Measurements from ENCODE around the gene PID1. TPM values are rescaled to one million over a fixed set of nuclear protein-coding genes. Genes with fewer than 3 reads are reported as not detected.
A peak's percentile ranks its signal among the peaks of the same experiment; 100 is the strongest.

Gene PID1
- total RNA-seq, 8 experiments from 2014 or later = 0.28 to 26.2 (median 9.8) TPM

DNA sequence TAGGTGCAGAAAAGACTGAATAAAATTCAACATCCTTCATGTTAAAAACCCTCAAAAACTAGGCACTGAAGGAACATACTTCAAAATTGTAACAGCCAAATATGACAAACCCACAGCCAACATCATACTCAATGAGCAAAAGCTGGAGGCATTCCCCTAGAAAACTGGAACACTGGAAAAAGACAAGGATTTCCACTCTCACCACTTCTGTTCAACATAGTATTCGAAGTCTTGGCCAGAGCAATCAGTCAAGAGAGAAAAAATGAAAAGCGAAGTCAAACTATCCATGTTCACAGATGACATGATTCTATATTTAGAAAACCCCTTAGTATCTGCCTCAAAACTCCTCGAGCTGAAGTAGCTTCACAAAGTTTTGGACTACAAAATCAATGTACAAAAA, 282.3 kb downstream of the PID1 start:
- WGBS, 10 experiments = 0 to 83% (median 35%) methylated on average over 1 to 3 of the region's 3 CpGs; no CpG with 5 or more reads in 1 of the 10 experiments
- H3K27ac ChIP-seq = no peak overlapping the region
- H3K4me3 ChIP-seq = no peak overlapping the region
- no peak for ATAC-seq (replicated peaks in 6 of 8)
- in situ Hi-C loops (cut with MboI; ENCODE audit: low pct_unique_long_range_greater_than_20kb in 2 of 9, low sequenced_read_pairs in 9 of 9, unreplicated experiment in 9 of 9) = no loop called here
- H3K4me1 ChIP-seq (replicated peaks in 1 of 2) = no peaks in the 10 kb centered on the region

DNA sequence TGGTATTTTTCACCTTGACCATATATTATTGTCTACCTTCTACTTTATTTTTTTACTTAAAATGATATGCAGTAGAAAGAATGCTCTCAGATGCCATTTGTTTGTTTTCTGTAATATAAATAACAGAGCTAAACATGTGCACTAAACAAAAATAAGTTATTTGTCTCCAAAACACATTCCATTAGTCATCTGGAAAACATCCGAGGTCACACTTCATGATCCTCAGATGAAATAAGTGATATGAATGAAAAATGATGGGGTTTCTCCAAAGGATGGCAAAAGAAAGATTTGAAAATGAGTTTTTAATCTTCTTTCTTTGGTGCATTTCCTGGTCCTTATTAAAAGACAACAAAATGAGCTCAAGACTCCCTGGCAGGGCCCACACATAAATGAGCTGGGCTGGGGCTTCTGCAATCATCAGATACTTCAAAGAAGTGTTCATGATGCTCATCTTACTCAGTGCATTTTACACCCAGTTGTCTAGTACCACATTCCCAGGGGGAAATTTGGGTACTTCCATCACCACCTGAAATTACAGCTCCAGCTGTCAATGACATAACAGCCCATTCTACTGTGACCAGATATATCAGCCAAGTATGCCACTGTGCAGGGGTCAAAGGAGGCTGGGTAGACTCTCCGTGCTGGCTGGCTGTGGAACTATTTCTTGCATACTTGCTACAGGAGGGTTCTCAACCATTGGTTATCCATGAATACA, 283.5 kb downstream of the PID1 start:
- no peak for ATAC-seq (replicated peaks in 6 of 8)
- in situ Hi-C loops (cut with MboI; ENCODE audit: low pct_unique_long_range_greater_than_20kb in 2 of 9, low sequenced_read_pairs in 9 of 9, unreplicated experiment in 9 of 9) = no loop called here
- Histone ChIP-seq H3K4me3 (no peak overlapping the region), H3K27ac (no peak overlapping the region), H3K4me1 (replicated peaks in 1 of 2) (no peaks in the 10 kb centered on the region)
- 0 to 87% (median 55%) methylated on average over 1 to 2 of the region's 2 CpGs; no CpG with 5 or more reads in 1 of the 10 experiments for WGBS, 10 experiments

DNA sequence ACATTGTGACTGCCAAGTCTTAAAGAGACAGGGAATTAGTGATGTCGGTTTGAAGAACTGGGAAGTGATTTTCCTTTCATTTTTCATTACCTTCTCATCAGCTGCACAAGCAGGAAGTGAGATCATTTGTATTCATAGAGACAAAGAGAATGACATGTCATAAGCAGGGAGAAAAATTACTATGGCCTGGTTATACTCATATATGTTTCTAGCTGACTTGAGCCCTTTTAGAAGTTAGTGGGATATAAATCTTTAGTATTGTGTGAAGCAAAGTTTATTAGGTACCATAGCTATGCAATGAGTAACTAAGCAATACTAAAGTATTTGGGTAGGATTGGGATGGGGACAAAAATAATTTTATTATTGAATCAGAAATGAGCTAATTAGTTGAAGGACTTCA, 284.1 kb downstream of the PID1 start:
- in situ Hi-C loops (cut with MboI; ENCODE audit: low pct_unique_long_range_greater_than_20kb in 2 of 9, low sequenced_read_pairs in 9 of 9, unreplicated experiment in 9 of 9) = no loop called here
- Histone ChIP-seq H3K27ac (no peak overlapping the region), H3K4me1 (replicated peaks in 1 of 2) (no peaks in the 10 kb centered on the region), H3K4me3 (no peak overlapping the region)
- ATAC-seq (replicated peaks in 6 of 8) = peak in 2 of 8 experiments; percentile 15 to 42
- WGBS, 10 experiments = 0 to 67% (median 50%) methylated on average over 1 of the region's 1 CpG; no CpG with 5 or more reads in 4 of the 10 experiments

DNA sequence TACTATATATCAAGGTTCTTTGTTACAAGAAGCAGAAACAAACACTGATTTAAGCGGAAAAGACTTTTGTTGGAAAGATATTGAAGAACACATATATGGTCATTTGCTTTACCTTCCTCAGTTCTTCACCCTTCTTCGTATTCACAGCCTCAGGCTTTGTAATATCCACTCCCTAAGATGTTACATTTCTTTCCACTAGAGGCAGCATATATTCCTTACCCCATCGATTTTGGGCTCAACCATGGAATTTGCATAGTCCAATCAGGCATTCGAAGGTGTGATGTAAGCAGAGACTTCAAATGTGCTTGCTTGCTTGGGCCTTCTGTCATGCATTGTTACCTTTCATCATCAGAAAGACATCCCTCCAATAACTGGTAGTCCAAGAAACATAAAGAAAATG, 287.4 kb downstream of the PID1 start:
- 53 to 83% (median 66%) methylated on average over 1 to 4 of the region's 4 CpGs; no CpG with 5 or more reads in 1 of the 10 experiments for WGBS, 10 experiments
- no peak overlapping the region for H3K4me3 ChIP-seq
- no peaks in the 10 kb centered on the region for H3K4me1 ChIP-seq (replicated peaks in 1 of 2)
- ATAC-seq (replicated peaks in 6 of 8) = no peak
- in situ Hi-C loops (cut with MboI; ENCODE audit: low pct_unique_long_range_greater_than_20kb in 2 of 9, low sequenced_read_pairs in 9 of 9, unreplicated experiment in 9 of 9) = no loop called here
- no peak overlapping the region for H3K27ac ChIP-seq

DNA sequence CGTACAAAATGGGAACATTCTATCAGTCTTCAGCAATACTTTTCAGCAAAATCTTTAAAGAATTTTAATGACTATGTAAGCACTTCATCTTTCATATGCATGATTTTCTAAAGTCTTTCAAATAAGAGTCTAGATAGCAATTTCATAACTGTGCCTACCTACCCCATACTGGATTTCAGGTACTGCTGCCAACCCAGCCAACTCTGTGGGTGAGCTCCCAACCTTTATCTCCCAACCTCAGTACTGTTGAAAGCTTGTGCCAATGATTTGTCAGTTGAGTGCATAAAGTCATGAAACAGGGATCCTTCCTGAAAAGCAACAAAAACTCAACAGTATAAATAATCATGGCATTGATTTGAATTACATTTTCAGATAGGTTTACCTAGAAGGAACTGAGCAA, 296.9 kb downstream of the PID1 start:
- in situ Hi-C loops (cut with MboI; ENCODE audit: low pct_unique_long_range_greater_than_20kb in 2 of 9, low sequenced_read_pairs in 9 of 9, unreplicated experiment in 9 of 9) = no loop called here
- ATAC-seq (replicated peaks in 6 of 8) = no peak
- Histone ChIP-seq H3K4me1 (replicated peaks in 1 of 2) (no peaks in the 10 kb centered on the region), H3K27ac (no peak overlapping the region), H3K4me3 (no peak overlapping the region)
- WGBS, 10 experiments = 57 to 100% (median 89%) methylated on average over 1 of the region's 1 CpG

Data from motor neuron (in vitro differentiated cells).